Lung (tissue), 12 donors: Measurements from ENCODE around the gene GNG12. TPM values are rescaled to one million over a fixed set of nuclear protein-coding genes. Genes with fewer than 3 reads are reported as not detected.
A peak's percentile ranks its signal among the peaks of the same experiment; 100 is the strongest.

Source experiments
- ATAC-seq: fragments of 200-7000 bp; cut with Tn5 transposase; one replicate; pipeline ENCODE4 v1.9.1; 2020; ENCODE audit warnings: moderate number of reproducible peaks; ENCODE audit not compliant: insufficient read depth, low FRiP score
- DNase-seq, 3 donors: peaks; one replicate each; pipeline ENCODE4 v3.0.0-alpha.2; 2013 to 2017
- H3K27ac ChIP-seq, 2 donors: one replicate each; pipeline ENCODE4 v1.5.1; 2013; ENCODE audit warnings: mild to moderate bottlenecking in 2 of 2, moderate library complexity in 2 of 2, control low read depth in 1 of 2, inconsistent platforms in 1 of 2, low read depth in 1 of 2, low read length in 1 of 2
- H3K27me3 ChIP-seq, 3 donors: one replicate each; pipeline ENCODE4 v1.5.1; 2013; ENCODE audit warnings: low read length in 2 of 3; ENCODE audit not compliant: control insufficient read depth in 3 of 3, insufficient read depth in 3 of 3
- H3K36me3 ChIP-seq, 4 donors: one replicate each; pipeline ENCODE4 v1.5.1; 2013; ENCODE audit warnings: low read length in 4 of 4, mild to moderate bottlenecking in 1 of 4, moderate library complexity in 1 of 4; ENCODE audit not compliant: control insufficient read depth in 4 of 4, insufficient read depth in 4 of 4
- H3K4me1 ChIP-seq, 5 donors: one replicate each; pipeline ENCODE4 v1.5.1; 2013; ENCODE audit warnings: low read length in 5 of 5, mild to moderate bottlenecking in 2 of 5, moderate library complexity in 1 of 5; ENCODE audit not compliant: control insufficient read depth in 5 of 5, insufficient read depth in 5 of 5
- H3K4me3 ChIP-seq: one replicate; pipeline ENCODE4 v1.5.1; 2013; ENCODE audit warnings: mild to moderate bottlenecking, control low read depth, moderate library complexity
- H3K9ac ChIP-seq, 2 donors: one replicate each; pipeline ENCODE4 v1.5.1; 2013; ENCODE audit warnings: low read length in 2 of 2, control low read depth in 1 of 2; ENCODE audit not compliant: insufficient read depth in 1 of 2
- H3K9me3 ChIP-seq, 4 donors: one replicate each; pipeline ENCODE4 v1.5.1; 2013; ENCODE audit warnings: low read length in 3 of 4, mild to moderate bottlenecking in 1 of 4, moderate library complexity in 1 of 4; ENCODE audit not compliant: control insufficient read depth in 4 of 4, insufficient read depth in 3 of 4
- CTCF ChIP-seq: IDR thresholded peaks from 2 replicates; pipeline ENCODE4 v1.5.1; 2012; ENCODE audit warnings: mild to moderate bottlenecking; ENCODE audit errors: control extremely low read depth, extremely low read depth
- WGBS, 2 donors: extraction: QIAGEN DNeasy Blood & Tissue Kit; methylation state at CpG; one replicate each; pipeline ENCODE4 v1.1.7; 2013; 5-methylcytosine and 5-hydroxymethylcytosine counted together
- polyA plus RNA-seq, 2 donors: library from polyadenylated mRNA; stranded (reverse); fragments of 200-250 nt; gene quantifications; one replicate each; pipeline ENCODE4 v1.2.1, GENCODE V29; 2013
- total RNA-seq, 2 donors: library from RNA; depleted of rRNA in 1 of 2; stranded (reverse); fragments of >200 nt in 1 of 2; gene quantifications; one replicate each; pipeline ENCODE4 v1.2.1, GENCODE V29; 2014 to 2021
- donor health status: control.
- donor health status: control.
- donor health status: Bipolar disorder and iron deficiency.
- donor health status: healthy.
- donor health status: DM: yes; HTN: yes; CAD: no.

The GNG12 gene
- total and polyA plus RNA-seq, 4 donors, result 14.0 to 68.4 (median 32.1) TPM

- DNase-seq (peak; percentile 67 to 85 (median 82)), ATAC-seq (peak; percentile 27)
- Histone ChIP-seq H3K27ac (peak overlapping the region; percentile 90 to 96), H3K4me3 (peak overlapping the region; percentile 90), H3K4me1 (peaks cover 0 to 20% (median 4%) of the 10 kb centered on the region in 5 donors), H3K9ac (peak overlapping the region; percentile 80 to 91), H3K36me3 (peaks cover 0 to 6% (median 0%) of the 10 kb centered on the region in 4 donors), H3K9me3 (no peaks in the 10 kb centered on the region), H3K27me3 (peaks cover 0 to 17% (median 0%) of the 10 kb centered on the region in 3 donors)
- 1% methylated on average over 34 of the region's 34 CpGs for WGBS, 2 donors
- no peak for TF ChIP-seq CTCF
These were observed 1.3 kb downstream of the GNG12 start for GRCh38 chr1:67831850-67832513.

- H3K4me3 ChIP-seq, result peak overlapping the region; percentile 90
- TF ChIP-seq CTCF, result no peak
- H3K27ac ChIP-seq, result peak overlapping the region in 1 of 2 donors; percentile 90
- ATAC-seq (no peak), DNase-seq (peak in 2 of 3 donors; percentile 65 to 79)
- H3K27me3 ChIP-seq, result peaks cover 0 to 17% (median 0%) of the 10 kb centered on the region in 3 donors
- H3K9ac ChIP-seq, result peak overlapping the region in 1 of 2 donors; percentile 91
- 26 to 38% methylated on average over 7 of the region's 7 CpGs for WGBS, 2 donors
- H3K4me1 ChIP-seq, result peaks cover 0 to 20% (median 4%) of the 10 kb centered on the region in 5 donors
- H3K36me3 ChIP-seq, result peaks cover 0 to 6% (median 0%) of the 10 kb centered on the region in 4 donors
- no peaks in the 10 kb centered on the region for H3K9me3 ChIP-seq
These were observed 2.1 kb downstream of the GNG12 start for GRCh38 chr1:67830928-67831830.

- Histone ChIP-seq H3K9ac (no peak overlapping the region), H3K4me3 (no peak overlapping the region), H3K27ac (no peak overlapping the region), H3K27me3 (peaks cover 0 to 13% (median 0%) of the 10 kb centered on the region in 3 donors), H3K4me1 (peaks cover 0 to 16% (median 4%) of the 10 kb centered on the region in 5 donors), H3K36me3 (peaks cover 0 to 6% (median 0%) of the 10 kb centered on the region in 4 donors), H3K9me3 (no peaks in the 10 kb centered on the region)
- WGBS, 2 donors, result 57 to 71% methylated on average over 5 of the region's 5 CpGs
- no peak for DNase-seq
- ATAC-seq, result no peak
- no peak for TF ChIP-seq CTCF
These were observed 3.0 kb downstream of the GNG12 start for GRCh38 chr1:67830226-67830625.
